PC-9 (cell line): Measurements from ENCODE around the gene IQSEC3. TPM values are rescaled to one million over a fixed set of nuclear protein-coding genes. Genes with fewer than 3 reads are reported as not detected.

Source experiments
- BruUV-seq: library from RNA; stranded (reverse); fragments of 400-500 nt; replicated peaks from 2 replicates; lab custom pipeline; 2021; lab: Mats Ljungman, UMichigan
- CTCF ChIA-PET: fragments of 300-600 bp; sonication (Branson Sonifier 250); formaldehyde crosslinking; loops from one replicate; lab custom pipeline; 2022; ENCODE audit warnings: antibody characterized with exemption; lab: Charles Lee
- POLR2A ChIA-PET: fragments of 300-600 bp; sonication (Branson Sonifier 250); formaldehyde crosslinking; loops from one replicate; lab custom pipeline; 2022; ENCODE audit warnings: antibody characterized with exemption; ENCODE audit not compliant: unreplicated experiment; lab: Charles Lee
- DNase-seq, 2 experiments: peaks; one replicate each; pipeline versions ENCODE4 v3.0.0 to v3.0.0-alpha.2; 2015 to 2022; ENCODE audit warnings: mixed read lengths in 1 of 2
- H2AFZ ChIP-seq: fragments of 200-600 bp; sonication (generic); 2 replicates; pipeline ENCODE4 v1.8.1; 2017; ENCODE audit warnings: antibody characterized with exemption
- H3F3A ChIP-seq: fragments of 200-600 bp; sonication (generic); 2 replicates; pipeline ENCODE4 v1.8.1; 2017; ENCODE audit warnings: antibody characterized with exemption, mild to moderate bottlenecking, low read depth; ENCODE audit not compliant: insufficient read depth
- H3K27ac ChIP-seq: fragments of 200-600 bp; sonication (generic); 2 replicates; pipeline ENCODE4 v1.6.1; 2016; ENCODE audit warnings: mixed run types
- H3K27me3 ChIP-seq: fragments of 200-600 bp; sonication (generic); 2 replicates; pipeline ENCODE4 v1.6.1; 2016; ENCODE audit warnings: low read depth, mixed run types; ENCODE audit not compliant: insufficient read depth
- H3K36me3 ChIP-seq: fragments of 200-600 bp; sonication (generic); 2 replicates; pipeline ENCODE4 v1.6.1; 2016; ENCODE audit warnings: low read depth, mixed run types
- H3K4me1 ChIP-seq: fragments of 200-600 bp; sonication (generic); replicated peaks from 2 replicates; pipeline ENCODE4 v1.6.1; 2016; ENCODE audit warnings: mixed run types; ENCODE audit not compliant: insufficient read depth
- H3K4me2 ChIP-seq: fragments of 200-600 bp; sonication (generic); 2 replicates; pipeline ENCODE4 v1.6.1; 2017; ENCODE audit warnings: mixed run types
- H3K4me3 ChIP-seq: fragments of 200-600 bp; sonication (generic); 2 replicates; pipeline ENCODE4 v1.6.1; 2016; ENCODE audit warnings: mixed run types
- H3K79me2 ChIP-seq: fragments of 200-600 bp; sonication (generic); 2 replicates; pipeline ENCODE4 v1.6.1; 2017; ENCODE audit warnings: low read depth, mixed run types
- H3K9me2 ChIP-seq: fragments of 200-600 bp; sonication (generic); 2 replicates; pipeline ENCODE4 v1.8.1; 2017; ENCODE audit warnings: mild to moderate bottlenecking; ENCODE audit not compliant: insufficient read depth
- H3K9me3 ChIP-seq: fragments of 200-600 bp; sonication (generic); 2 replicates; pipeline ENCODE4 v1.8.1; 2016; ENCODE audit warnings: low read depth; ENCODE audit not compliant: insufficient read depth
- H4K20me1 ChIP-seq: fragments of 200-600 bp; sonication (generic); 2 replicates; pipeline ENCODE4 v1.8.1; 2017; ENCODE audit not compliant: insufficient read depth
- EZH2 ChIP-seq: fragments of 200-600 bp; sonication (generic); IDR thresholded peaks from 2 replicates; pipeline ENCODE4 v1.8.0; 2017; ENCODE audit warnings: antibody characterized with exemption, low read depth
- intact Hi-C: fragments of 100-400 bp; cut with micrococcal nuclease; formaldehyde crosslinking; loops from one replicate; pipeline ENCODE4 v1.10.0; 2022; ENCODE audit not compliant: unreplicated experiment
- total RNA-seq: library from RNA; stranded (reverse); gene quantifications from 2 replicates; pipeline ENCODE4 v1.2.3, GENCODE V29; 2021
- TF ChIP-seq, protein P1 (sequence below): fragments of 200-600 bp; sonication (generic); conservative IDR thresholded peaks from 2 replicates; pipeline ENCODE4 v1.6.1; 2017; ENCODE audit warnings: mixed run types, antibody characterized with exemption, mild to moderate bottlenecking, moderate library complexity

Gene IQSEC3
- total RNA-seq, 1 experiment from 2014 or later, result not detected

DNA sequence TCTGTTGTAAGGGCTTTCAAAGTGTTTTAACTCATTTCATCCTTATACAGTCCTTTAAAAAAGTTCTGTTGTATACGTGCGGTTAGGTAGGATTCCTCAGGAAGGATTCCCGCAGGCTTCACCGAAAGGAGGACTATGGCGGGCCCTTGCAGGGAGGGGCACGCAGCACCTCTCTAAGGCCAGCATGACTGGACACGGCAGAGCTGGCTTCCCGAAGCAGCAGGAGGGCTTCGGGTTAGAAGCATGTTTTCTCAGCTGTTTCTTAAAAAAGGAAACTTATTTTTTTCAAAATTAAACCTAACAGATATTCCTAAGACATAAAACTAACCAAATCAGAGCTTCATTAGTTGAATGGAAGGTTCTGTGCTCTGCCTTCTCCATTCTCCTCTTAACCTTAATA lies 21.3 kb downstream of the IQSEC3 start:
- BruUV-seq, result no TSS peak
- POLR2A ChIA-PET, result no interaction called here

GRCh38 chr12:89653-90052 lies 23.1 kb downstream of the IQSEC3 start:
- DNase-seq, result no peak
- POLR2A ChIA-PET, result no interaction called here

More for the DNA sequence above, 21.3 kb downstream of the IQSEC3 start:
- no peaks in the 10 kb centered on the region for H3K4me1 ChIP-seq
- H3K4me2 ChIP-seq, result no peak overlapping the region
- no peak overlapping the region for H2AFZ ChIP-seq
- H3K9me2 ChIP-seq, result no peaks in the 10 kb centered on the region
- H3F3A ChIP-seq, result no peaks in the 10 kb centered on the region
- intact Hi-C loops, result no loop called here
- H3K9me3 ChIP-seq, result no peaks in the 10 kb centered on the region
- peaks cover 99% of the 10 kb centered on the region for H3K27me3 ChIP-seq
- TF ChIP-seq, protein P1, sequence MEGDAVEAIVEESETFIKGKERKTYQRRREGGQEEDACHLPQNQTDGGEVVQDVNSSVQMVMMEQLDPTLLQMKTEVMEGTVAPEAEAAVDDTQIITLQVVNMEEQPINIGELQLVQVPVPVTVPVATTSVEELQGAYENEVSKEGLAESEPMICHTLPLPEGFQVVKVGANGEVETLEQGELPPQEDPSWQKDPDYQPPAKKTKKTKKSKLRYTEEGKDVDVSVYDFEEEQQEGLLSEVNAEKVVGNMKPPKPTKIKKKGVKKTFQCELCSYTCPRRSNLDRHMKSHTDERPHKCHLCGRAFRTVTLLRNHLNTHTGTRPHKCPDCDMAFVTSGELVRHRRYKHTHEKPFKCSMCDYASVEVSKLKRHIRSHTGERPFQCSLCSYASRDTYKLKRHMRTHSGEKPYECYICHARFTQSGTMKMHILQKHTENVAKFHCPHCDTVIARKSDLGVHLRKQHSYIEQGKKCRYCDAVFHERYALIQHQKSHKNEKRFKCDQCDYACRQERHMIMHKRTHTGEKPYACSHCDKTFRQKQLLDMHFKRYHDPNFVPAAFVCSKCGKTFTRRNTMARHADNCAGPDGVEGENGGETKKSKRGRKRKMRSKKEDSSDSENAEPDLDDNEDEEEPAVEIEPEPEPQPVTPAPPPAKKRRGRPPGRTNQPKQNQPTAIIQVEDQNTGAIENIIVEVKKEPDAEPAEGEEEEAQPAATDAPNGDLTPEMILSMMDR, result no peak
- no peak for TF ChIP-seq EZH2
- H3K27ac ChIP-seq, result no peak overlapping the region
- no peaks in the 10 kb centered on the region for H3K36me3 ChIP-seq
- H4K20me1 ChIP-seq, result no peaks in the 10 kb centered on the region
- CTCF ChIA-PET, result no interaction called here
- no peak for DNase-seq
- no peaks in the 10 kb centered on the region for H3K79me2 ChIP-seq
- no peak overlapping the region for H3K4me3 ChIP-seq

GRCh38 chr12:91213-91612 lies 24.6 kb downstream of the IQSEC3 start:
- Histone ChIP-seq H3K4me1 (no peaks in the 10 kb centered on the region), H3K9me2 (no peaks in the 10 kb centered on the region), H3K4me2 (no peak overlapping the region), H3K4me3 (no peak overlapping the region), H3K27me3 (peaks cover 99% of the 10 kb centered on the region), H3K27ac (no peak overlapping the region), H4K20me1 (0 out of 2 replicates have a peak, but pooled peaks cover 7% of the 10 kb centered on the region), H3K36me3 (no peaks in the 10 kb centered on the region), H3F3A (no peaks in the 10 kb centered on the region), H3K79me2 (no peaks in the 10 kb centered on the region), H2AFZ (no peak overlapping the region), H3K9me3 (no peaks in the 10 kb centered on the region)
- no peak for TF ChIP-seq EZH2
- TF ChIP-seq, protein P1, result no peak
- intact Hi-C loops, result no loop called here
- ChIA-PET POLR2A (no interaction called here), CTCF (no interaction called here)
- no peak for DNase-seq
- no TSS peak for BruUV-seq

More at GRCh38 chr12:89653-90052, 23.1 kb downstream of the IQSEC3 start:
- H3K27me3 ChIP-seq, result peaks cover 99% of the 10 kb centered on the region
- CTCF ChIA-PET, result no interaction called here
- H3F3A ChIP-seq, result no peaks in the 10 kb centered on the region
- no peak overlapping the region for H3K27ac ChIP-seq
- no peaks in the 10 kb centered on the region for H3K9me2 ChIP-seq
- no TSS peak for BruUV-seq
- no peaks in the 10 kb centered on the region for H3K36me3 ChIP-seq
- intact Hi-C loops, result no loop called here
- H3K79me2 ChIP-seq, result no peaks in the 10 kb centered on the region
- no peaks in the 10 kb centered on the region for H3K9me3 ChIP-seq
- no peak overlapping the region for H3K4me3 ChIP-seq
- H2AFZ ChIP-seq, result no peak overlapping the region
- no peak overlapping the region for H3K4me2 ChIP-seq
- TF ChIP-seq EZH2, result no peak
- TF ChIP-seq, protein P1, result no peak
- no peaks in the 10 kb centered on the region for H4K20me1 ChIP-seq
- H3K4me1 ChIP-seq, result no peaks in the 10 kb centered on the region
